OCI-LY3 (cell line): ENCODE data around the gene PLRG1.

ENCODE experiments used
- EZH2phosphoT487 ChIP-seq: fragments of 200-600 bp; shearing (Covaris generic); IDR thresholded peaks from 2 replicates; pipeline ENCODE4 v1.6.1; 2018; ENCODE audit warnings: antibody characterized with exemption, mixed run types, low read depth
- TF ChIP-seq, protein P1 (sequence below): fragments of 200-600, 300-600 bp; sonication (generic); IDR thresholded peaks from 2 replicates; pipeline ENCODE4 v1.5.1; 2014; ENCODE audit warnings: antibody characterized with exemption, low read length, low read depth

GRCh38 chr4:154589296-154590197, 39.3 kb upstream of the PLRG1 start:
- TF ChIP-seq, protein P1, sequence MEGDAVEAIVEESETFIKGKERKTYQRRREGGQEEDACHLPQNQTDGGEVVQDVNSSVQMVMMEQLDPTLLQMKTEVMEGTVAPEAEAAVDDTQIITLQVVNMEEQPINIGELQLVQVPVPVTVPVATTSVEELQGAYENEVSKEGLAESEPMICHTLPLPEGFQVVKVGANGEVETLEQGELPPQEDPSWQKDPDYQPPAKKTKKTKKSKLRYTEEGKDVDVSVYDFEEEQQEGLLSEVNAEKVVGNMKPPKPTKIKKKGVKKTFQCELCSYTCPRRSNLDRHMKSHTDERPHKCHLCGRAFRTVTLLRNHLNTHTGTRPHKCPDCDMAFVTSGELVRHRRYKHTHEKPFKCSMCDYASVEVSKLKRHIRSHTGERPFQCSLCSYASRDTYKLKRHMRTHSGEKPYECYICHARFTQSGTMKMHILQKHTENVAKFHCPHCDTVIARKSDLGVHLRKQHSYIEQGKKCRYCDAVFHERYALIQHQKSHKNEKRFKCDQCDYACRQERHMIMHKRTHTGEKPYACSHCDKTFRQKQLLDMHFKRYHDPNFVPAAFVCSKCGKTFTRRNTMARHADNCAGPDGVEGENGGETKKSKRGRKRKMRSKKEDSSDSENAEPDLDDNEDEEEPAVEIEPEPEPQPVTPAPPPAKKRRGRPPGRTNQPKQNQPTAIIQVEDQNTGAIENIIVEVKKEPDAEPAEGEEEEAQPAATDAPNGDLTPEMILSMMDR: no peak
- TF ChIP-seq EZH2phosphoT487: no peak
